H9 (cell line): ENCODE measurements around the gene MAGED2. TPM values are rescaled to one million over a fixed set of nuclear protein-coding genes. Genes with fewer than 3 reads are reported as not detected.

Experiments
- DNase-seq: peaks from one replicate; pipeline ENCODE4 v3.0.0-alpha.2; 2017
- H2AFZ ChIP-seq: one replicate; pipeline ENCODE4 v1.6.1; 2013; ENCODE audit warnings: mild to moderate bottlenecking, low read length, control low read depth, moderate library complexity
- H2AK5ac ChIP-seq: 2 replicates; pipeline ENCODE4 v1.6.1; 2013; ENCODE audit warnings: low read length, control low read depth, mixed read lengths; ENCODE audit not compliant: insufficient read length
- H2BK120ac ChIP-seq: one replicate; pipeline ENCODE4 v1.6.1; 2013; ENCODE audit warnings: low read depth, mild to moderate bottlenecking, low read length, control low read depth, inconsistent platforms; ENCODE audit not compliant: poor library complexity, severe bottlenecking
- H2BK12ac ChIP-seq: 2 replicates; pipeline ENCODE4 v1.6.1; 2013; ENCODE audit warnings: low read length, control low read depth, mixed read lengths, low read depth; ENCODE audit not compliant: insufficient read length
- H2BK15ac ChIP-seq: 2 replicates; pipeline ENCODE4 v1.6.1; 2013; ENCODE audit warnings: low read depth, low read length, control low read depth
- H2BK20ac ChIP-seq: one replicate; pipeline ENCODE4 v1.6.1; 2013; ENCODE audit warnings: low read depth, mild to moderate bottlenecking, low read length, control low read depth, inconsistent platforms; ENCODE audit not compliant: poor library complexity, severe bottlenecking
- H2BK5ac ChIP-seq: 2 replicates; pipeline ENCODE4 v1.6.1; 2013; ENCODE audit warnings: low read length, control low read depth, mixed read lengths; ENCODE audit not compliant: insufficient read length
- H3K14ac ChIP-seq: 2 replicates; pipeline ENCODE4 v1.6.1; 2013; ENCODE audit warnings: low read length, control low read depth; ENCODE audit not compliant: insufficient read depth
- H3K18ac ChIP-seq: 2 replicates; pipeline ENCODE4 v1.6.1; 2013; ENCODE audit warnings: low read depth, mild to moderate bottlenecking, mixed read lengths, low read length, control low read depth; ENCODE audit not compliant: insufficient read length
- H3K23ac ChIP-seq: 2 replicates; pipeline ENCODE4 v1.6.1; 2013; ENCODE audit warnings: low read length, control low read depth, mixed read lengths, low read depth; ENCODE audit not compliant: insufficient read length
- H3K23me2 ChIP-seq: 2 replicates; pipeline ENCODE4 v1.6.1; 2013; ENCODE audit warnings: low read depth, mild to moderate bottlenecking, mixed read lengths, low read length, control low read depth; ENCODE audit not compliant: insufficient read length, poor library complexity, severe bottlenecking
- H3K27ac ChIP-seq: 2 replicates; pipeline ENCODE4 v1.5.1; 2013; ENCODE audit warnings: low read length, control low read depth, mixed read lengths, low read depth; ENCODE audit not compliant: insufficient read length
- H3K27me3 ChIP-seq: 2 replicates; pipeline ENCODE4 v1.6.1; 2013; ENCODE audit warnings: low read length, control low read depth, inconsistent platforms; ENCODE audit not compliant: insufficient read depth
- H3K4ac ChIP-seq: 2 replicates; pipeline ENCODE4 v1.6.1; 2013; ENCODE audit warnings: low read depth, mild to moderate bottlenecking, control low read depth, inconsistent platforms, low read length, moderate library complexity
- H3K4me1 ChIP-seq: 2 replicates; pipeline ENCODE4 v1.6.1; 2013; ENCODE audit warnings: low read length, control low read depth, inconsistent platforms; ENCODE audit not compliant: insufficient read depth
- H3K4me2 ChIP-seq: 2 replicates; pipeline ENCODE4 v1.6.1; 2013; ENCODE audit warnings: low read length, control low read depth, mixed read lengths; ENCODE audit not compliant: insufficient read length, insufficient read depth
- H3K56ac ChIP-seq: 2 replicates; pipeline ENCODE4 v1.6.1; 2013; ENCODE audit warnings: low read depth, mild to moderate bottlenecking, mixed read lengths, low read length, control low read depth; ENCODE audit not compliant: insufficient read length
- H3K79me1 ChIP-seq: 2 replicates; pipeline ENCODE4 v1.6.1; 2013; ENCODE audit warnings: low read depth, mild to moderate bottlenecking, moderate library complexity, low read length, control low read depth, inconsistent platforms; ENCODE audit not compliant: insufficient read depth, poor library complexity, severe bottlenecking
- H3K79me2 ChIP-seq: 2 replicates; pipeline ENCODE4 v1.6.1; 2013; ENCODE audit warnings: low read length, control low read depth, inconsistent platforms; ENCODE audit not compliant: insufficient read depth
- H3K9ac ChIP-seq: 2 replicates; pipeline ENCODE4 v1.6.1; 2013; ENCODE audit warnings: low read length, control low read depth, mixed read lengths; ENCODE audit not compliant: insufficient read length; ENCODE audit errors: extremely low read depth
- H3K9me3 ChIP-seq: one replicate; pipeline ENCODE4 v1.6.1; 2013; ENCODE audit warnings: low read depth, low read length, inconsistent platforms; ENCODE audit not compliant: control insufficient read depth
- H3T11ph ChIP-seq: one replicate; pipeline ENCODE4 v1.6.1; 2013; ENCODE audit warnings: mild to moderate bottlenecking, low read length, control low read depth, inconsistent platforms
- H4K20me1 ChIP-seq: one replicate; pipeline ENCODE4 v1.6.1; 2013; ENCODE audit not compliant: control insufficient read depth, insufficient read length, insufficient read depth
- H4K5ac ChIP-seq: 2 replicates; pipeline ENCODE4 v1.6.1; 2013; ENCODE audit warnings: low read depth, mild to moderate bottlenecking, mixed read lengths, low read length, control low read depth; ENCODE audit not compliant: insufficient read length
- H4K8ac ChIP-seq: replicated peaks from 2 replicates; pipeline ENCODE4 v1.6.1; 2013; ENCODE audit warnings: low read length, control low read depth, mixed read lengths, low read depth; ENCODE audit not compliant: insufficient read length
- H4K91ac ChIP-seq: 2 replicates; pipeline ENCODE4 v1.6.1; 2013; ENCODE audit warnings: low read depth, mild to moderate bottlenecking, moderate library complexity, mixed read lengths, low read length, control low read depth; ENCODE audit not compliant: insufficient read length
- H3K27ac Mint-ChIP-seq, 3 experiments: 2 replicates in 2 of 3; 3 replicates in 1 of 3; pipeline ENCODE4 v1.8.0; 2020 to 2021; ENCODE audit warnings: mixed read lengths in 3 of 3, mild to moderate bottlenecking in 1 of 3, moderate library complexity in 1 of 3
- H3K27me3 Mint-ChIP-seq: 2 replicates; pipeline ENCODE4 v1.8.0; 2021; ENCODE audit warnings: low read depth, mild to moderate bottlenecking, moderate library complexity, mixed read lengths
- H3K36me3 Mint-ChIP-seq, 3 experiments: 2 replicates in 2 of 3; 3 replicates in 1 of 3; pipeline ENCODE4 v1.8.0; 2020 to 2021; ENCODE audit warnings: low read depth in 3 of 3, mixed read lengths in 3 of 3; ENCODE audit not compliant: insufficient read depth in 1 of 3
- H3K4me1 Mint-ChIP-seq, 2 experiments: 2 replicates each; pipeline ENCODE4 v1.8.0; 2020; ENCODE audit warnings: mixed read lengths in 2 of 2
- H3K4me3 Mint-ChIP-seq, 2 experiments: 2 replicates in 1 of 2; 3 replicates in 1 of 2; pipeline ENCODE4 v1.8.0; 2020 to 2021; ENCODE audit warnings: mild to moderate bottlenecking in 2 of 2, mixed read lengths in 2 of 2, moderate library complexity in 1 of 2
- H3K9me3 Mint-ChIP-seq, 2 experiments: 2 replicates in 1 of 2; 3 replicates in 1 of 2; pipeline ENCODE4 v1.8.0; 2020; ENCODE audit warnings: mild to moderate bottlenecking in 2 of 2, mixed read lengths in 2 of 2, moderate library complexity in 1 of 2
- WGBS: extraction: QIAGEN DNeasy Blood & Tissue Kit; methylation state at CpG from one replicate; pipeline ENCODE4 v1.1.7; 2013; ENCODE audit warnings: missing lambda C conversion rate, low lambda C conversion rate, mixed read lengths; ENCODE audit not compliant: insufficient read length; ENCODE audit errors: extremely low coverage; 5-methylcytosine and 5-hydroxymethylcytosine counted together
- total RNA-seq: library from RNA; stranded (reverse); gene quantifications from 2 replicates; pipeline ENCODE4 v1.2.1, GENCODE V29; 2021
- TF ChIP-seq, protein P1 (sequence below): fragments of 200-600 bp; sonication (generic); conservative IDR thresholded peaks from 3 replicates; pipeline ENCODE4 v1.8.0; 2021; ENCODE audit warnings: antibody characterized with exemption, mild to moderate bottlenecking

Gene MAGED2
- total RNA-seq, 1 experiment from 2014 or later: 146 TPM

DNA sequence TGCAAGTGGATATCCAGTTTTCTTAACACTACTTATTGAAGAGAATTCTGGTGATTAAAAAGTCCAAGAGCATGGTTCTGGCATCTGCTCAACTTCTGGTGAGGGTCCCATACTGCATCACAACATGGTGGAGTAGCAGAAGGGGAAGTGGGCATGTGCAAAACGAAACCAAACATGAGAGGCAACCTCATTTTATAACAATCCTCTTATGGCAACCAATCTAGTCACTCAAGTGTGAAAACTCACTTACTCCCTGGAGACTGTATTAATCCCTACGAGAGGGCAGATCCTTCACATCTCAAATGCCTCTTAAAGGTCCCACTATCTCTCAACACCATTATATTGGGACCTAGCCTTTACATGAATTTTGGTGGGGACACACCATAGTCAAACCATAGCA lies 57.7 kb downstream of the MAGED2 start:
- H3K27ac Mint-ChIP-seq: no peak overlapping the region
- H3K4me3 Mint-ChIP-seq: no peak overlapping the region
- H3K4me1 Mint-ChIP-seq: no peaks in the 10 kb centered on the region

More for the DNA sequence above, 57.7 kb downstream of the MAGED2 start:
- TF ChIP-seq, protein P1, sequence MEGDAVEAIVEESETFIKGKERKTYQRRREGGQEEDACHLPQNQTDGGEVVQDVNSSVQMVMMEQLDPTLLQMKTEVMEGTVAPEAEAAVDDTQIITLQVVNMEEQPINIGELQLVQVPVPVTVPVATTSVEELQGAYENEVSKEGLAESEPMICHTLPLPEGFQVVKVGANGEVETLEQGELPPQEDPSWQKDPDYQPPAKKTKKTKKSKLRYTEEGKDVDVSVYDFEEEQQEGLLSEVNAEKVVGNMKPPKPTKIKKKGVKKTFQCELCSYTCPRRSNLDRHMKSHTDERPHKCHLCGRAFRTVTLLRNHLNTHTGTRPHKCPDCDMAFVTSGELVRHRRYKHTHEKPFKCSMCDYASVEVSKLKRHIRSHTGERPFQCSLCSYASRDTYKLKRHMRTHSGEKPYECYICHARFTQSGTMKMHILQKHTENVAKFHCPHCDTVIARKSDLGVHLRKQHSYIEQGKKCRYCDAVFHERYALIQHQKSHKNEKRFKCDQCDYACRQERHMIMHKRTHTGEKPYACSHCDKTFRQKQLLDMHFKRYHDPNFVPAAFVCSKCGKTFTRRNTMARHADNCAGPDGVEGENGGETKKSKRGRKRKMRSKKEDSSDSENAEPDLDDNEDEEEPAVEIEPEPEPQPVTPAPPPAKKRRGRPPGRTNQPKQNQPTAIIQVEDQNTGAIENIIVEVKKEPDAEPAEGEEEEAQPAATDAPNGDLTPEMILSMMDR: no peak
- Histone ChIP-seq H3K4me2 (no peak overlapping the region), H3K79me1 (no peaks in the 10 kb centered on the region), H4K20me1 (no peaks in the 10 kb centered on the region), H3T11ph (no peak overlapping the region), H2BK20ac (no peak overlapping the region), H3K27ac (no peak overlapping the region), H2AFZ (no peak overlapping the region), H3K79me2 (no peaks in the 10 kb centered on the region), H3K23ac (no peak overlapping the region), H3K9ac (no peak overlapping the region), H4K8ac (no peak overlapping the region), H2BK5ac (no peak overlapping the region), H3K14ac (no peak overlapping the region), H3K56ac (no peak overlapping the region), H2AK5ac (no peak overlapping the region), H3K27me3 (no peaks in the 10 kb centered on the region), H2BK12ac (no peak overlapping the region), H3K4ac (no peak overlapping the region), H4K91ac (no peak overlapping the region), H2BK120ac (no peak overlapping the region), H2BK15ac (no peak overlapping the region), H3K18ac (no peak overlapping the region), H3K23me2 (no peaks in the 10 kb centered on the region), H3K9me3 (peaks cover 9% of the 10 kb centered on the region), H4K5ac (no peak overlapping the region), H3K4me1 (no peaks in the 10 kb centered on the region)
- no CpG with 5 or more reads among the region's 2 CpGs for WGBS
- Mint-ChIP-seq H3K36me3 (peaks cover 0 to 2% (median 0%) of the 10 kb centered on the region in 3 experiments; a peak in 3 of 7 replicates), H3K27me3 (peaks cover 3% of the 10 kb centered on the region; the same call in 1 of the 2 replicates), H3K9me3 (peaks cover 67 to 76% of the 10 kb centered on the region in 2 experiments)
- DNase-seq: no peak

Other genes with a start within 250 kb of the MAGED2 start
- gene ITIH6, start 9.5 kb upstream of the MAGED2 start, total RNA-seq: not detected in 2 replicates
- 47.6 and 51.0 TPM in 2 replicates for gene TRO, start 113.1 kb downstream of the MAGED2 start, total RNA-seq
- gene PFKFB1, start 186.4 kb downstream of the MAGED2 start, total RNA-seq: 0.31 and 0.55 TPM in 2 replicates
- gene APEX2, start 192.6 kb downstream of the MAGED2 start, total RNA-seq: 28.5 and 29.0 TPM in 2 replicates
- gene ALAS2, start 223.2 kb downstream of the MAGED2 start, total RNA-seq: not detected in 2 replicates